ENCODE data around the gene RYK.
"Not testable (repeated sequence)": the region's sequence is repeated elsewhere in the genome, so short reads cannot be mapped to it uniquely, and the experiment has no call there.

The RYK gene

DNA sequence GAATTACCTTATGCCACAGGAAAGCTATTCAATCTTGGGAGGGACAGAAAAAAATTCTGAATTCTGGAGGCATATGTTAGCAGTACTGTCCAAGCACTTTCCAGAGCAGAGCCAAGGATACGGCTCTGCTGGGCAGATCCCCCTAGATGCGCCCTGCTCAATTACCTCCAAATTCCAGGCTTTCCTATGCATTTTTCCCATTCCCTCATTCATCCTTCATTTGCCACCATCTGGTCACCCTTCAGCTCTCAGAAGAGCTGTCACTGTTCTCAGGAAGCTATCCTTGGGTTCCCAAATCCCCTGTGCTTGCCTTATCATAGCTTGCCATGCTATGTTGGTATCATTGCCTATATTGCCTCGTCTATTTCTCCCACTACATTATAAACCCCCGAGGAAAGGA lies 45.2 kb downstream of the RYK start:
- H3K9ac ChIP-seq (ENCODE audit: low read depth, low read length): no peak overlapping the region
- no peak overlapping the region for H3K4me3 ChIP-seq (ENCODE audit: low read depth in 1 of 2, low read length in 2 of 2)
- peaks cover 51% of the 10 kb centered on the region for H3K36me3 ChIP-seq (ENCODE audit: insufficient read depth, low read length)
- DNase-seq: no peak
- no peaks in the 10 kb centered on the region for H3K9me3 ChIP-seq (ENCODE audit: insufficient read depth, low read length, severe bottlenecking)
- no peak overlapping the region for H2AFZ ChIP-seq (ENCODE audit: low read depth, low read length)
- no peak for ATAC-seq (ENCODE audit: insufficient read depth, low read depth)
- H3K27me3 ChIP-seq (ENCODE audit: insufficient read depth, low read length, poor library complexity): no peaks in the 10 kb centered on the region
- no peak overlapping the region for H3K27ac ChIP-seq (ENCODE audit: low read length)
- no peaks in the 10 kb centered on the region for H3K79me2 ChIP-seq (ENCODE audit: insufficient read depth, low read length)
- no peaks in the 10 kb centered on the region for H4K20me1 ChIP-seq (ENCODE audit: insufficient read depth, low read length)
- TF ChIP-seq EZH2 (IDR thresholded peaks at IDR 0.05; ENCODE audit: borderline replicate concordance, low read depth, low read length, severe bottlenecking): no peak
- TF ChIP-seq, protein P1, sequence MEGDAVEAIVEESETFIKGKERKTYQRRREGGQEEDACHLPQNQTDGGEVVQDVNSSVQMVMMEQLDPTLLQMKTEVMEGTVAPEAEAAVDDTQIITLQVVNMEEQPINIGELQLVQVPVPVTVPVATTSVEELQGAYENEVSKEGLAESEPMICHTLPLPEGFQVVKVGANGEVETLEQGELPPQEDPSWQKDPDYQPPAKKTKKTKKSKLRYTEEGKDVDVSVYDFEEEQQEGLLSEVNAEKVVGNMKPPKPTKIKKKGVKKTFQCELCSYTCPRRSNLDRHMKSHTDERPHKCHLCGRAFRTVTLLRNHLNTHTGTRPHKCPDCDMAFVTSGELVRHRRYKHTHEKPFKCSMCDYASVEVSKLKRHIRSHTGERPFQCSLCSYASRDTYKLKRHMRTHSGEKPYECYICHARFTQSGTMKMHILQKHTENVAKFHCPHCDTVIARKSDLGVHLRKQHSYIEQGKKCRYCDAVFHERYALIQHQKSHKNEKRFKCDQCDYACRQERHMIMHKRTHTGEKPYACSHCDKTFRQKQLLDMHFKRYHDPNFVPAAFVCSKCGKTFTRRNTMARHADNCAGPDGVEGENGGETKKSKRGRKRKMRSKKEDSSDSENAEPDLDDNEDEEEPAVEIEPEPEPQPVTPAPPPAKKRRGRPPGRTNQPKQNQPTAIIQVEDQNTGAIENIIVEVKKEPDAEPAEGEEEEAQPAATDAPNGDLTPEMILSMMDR (IDR thresholded peaks at IDR 0.05; ENCODE audit: borderline replicate concordance, extremely low read depth, low read length, poor library complexity, severe bottlenecking): no peak
- H3K4me1 ChIP-seq (ENCODE audit: insufficient read depth, low read length): no peaks in the 10 kb centered on the region
- no peak overlapping the region for H3K4me2 ChIP-seq (ENCODE audit: insufficient read depth, low read length)

DNA sequence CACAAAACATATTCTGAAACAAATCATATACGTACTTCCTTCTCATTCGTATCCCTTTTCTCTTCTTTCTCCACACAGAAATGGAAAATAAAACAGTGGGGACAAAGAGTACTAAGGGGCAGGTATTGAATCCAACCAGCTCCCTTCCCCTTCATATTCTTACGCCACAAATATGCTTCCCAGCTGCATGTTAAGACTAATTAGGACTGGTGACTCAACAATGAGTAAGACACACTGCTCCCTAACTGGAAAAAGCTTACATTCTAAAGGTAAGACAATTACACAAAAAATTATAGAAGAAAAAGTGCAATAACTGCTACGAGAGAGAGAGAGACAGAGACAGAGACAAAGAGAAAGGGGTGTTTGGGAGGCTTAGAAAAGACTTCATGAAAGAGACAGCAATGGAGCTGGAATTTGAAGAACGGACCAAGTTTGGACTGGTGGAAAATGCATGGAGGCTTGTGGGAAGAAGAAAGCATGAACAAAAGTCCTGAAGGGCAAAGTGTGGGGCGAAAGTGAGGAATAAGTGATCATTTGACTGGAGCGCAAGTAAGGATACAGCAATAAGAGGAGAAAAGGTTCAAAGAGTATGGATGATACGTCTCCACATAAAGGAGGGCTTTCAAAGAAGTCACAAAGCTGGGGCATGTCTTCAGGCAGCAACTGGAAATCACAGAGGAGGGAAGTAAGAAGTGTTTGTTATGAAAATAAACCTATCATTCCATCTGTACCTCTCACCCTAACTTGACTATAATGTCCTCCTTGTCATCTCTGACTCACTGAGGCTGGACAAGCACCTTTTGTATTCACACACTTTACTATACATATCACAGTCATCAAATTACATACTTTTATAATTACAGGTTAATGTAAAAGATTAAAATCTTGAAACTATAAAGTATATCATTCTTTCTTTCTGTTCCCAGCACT lies 49.2 kb downstream of the RYK start:
- H3K4me3 ChIP-seq (ENCODE audit: low read depth in 1 of 2, low read length in 2 of 2): no peak overlapping the region
- H3K36me3 ChIP-seq (ENCODE audit: insufficient read depth, low read length): peaks cover 35% of the 10 kb centered on the region
- no peaks in the 10 kb centered on the region for H3K4me1 ChIP-seq (ENCODE audit: insufficient read depth, low read length)
- no peaks in the 10 kb centered on the region for H3K79me2 ChIP-seq (ENCODE audit: insufficient read depth, low read length)
- ATAC-seq (ENCODE audit: insufficient read depth, low read depth) (no peak), DNase-seq (no peak)
- no peak overlapping the region for H3K27ac ChIP-seq (ENCODE audit: low read length)
- TF ChIP-seq EZH2 (IDR thresholded peaks at IDR 0.05; ENCODE audit: borderline replicate concordance, low read depth, low read length, severe bottlenecking): no peak
- TF ChIP-seq, protein P1 (IDR thresholded peaks at IDR 0.05; ENCODE audit: borderline replicate concordance, extremely low read depth, low read length, poor library complexity, severe bottlenecking): no peak
- no peaks in the 10 kb centered on the region for H3K9me3 ChIP-seq (ENCODE audit: insufficient read depth, low read length, severe bottlenecking)
- H3K4me2 ChIP-seq (ENCODE audit: insufficient read depth, low read length): no peak overlapping the region
- H2AFZ ChIP-seq (ENCODE audit: low read depth, low read length): no peak overlapping the region
- H3K27me3 ChIP-seq (ENCODE audit: insufficient read depth, low read length, poor library complexity): no peaks in the 10 kb centered on the region
- H4K20me1 ChIP-seq (ENCODE audit: insufficient read depth, low read length): no peaks in the 10 kb centered on the region
- no peak overlapping the region for H3K9ac ChIP-seq (ENCODE audit: low read depth, low read length)

DNA sequence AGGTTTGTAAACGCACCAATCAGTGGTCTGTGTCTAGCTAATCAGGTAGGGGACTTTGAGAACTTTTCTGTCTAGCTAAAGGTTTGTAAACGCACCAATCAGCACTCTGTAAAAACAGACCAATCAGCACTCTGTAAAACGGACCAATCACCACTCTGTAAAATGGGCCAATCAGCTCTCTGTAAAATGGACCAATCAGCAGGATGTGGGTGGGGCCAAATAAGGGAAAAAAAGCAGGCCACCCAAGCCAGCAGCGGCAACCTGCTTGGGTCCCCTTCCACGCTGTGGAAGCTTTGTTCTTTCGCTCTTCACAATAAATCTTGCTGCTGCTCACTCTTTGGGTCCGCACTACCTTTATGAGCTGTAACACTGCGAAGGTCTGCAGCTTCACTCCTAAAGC lies 50.8 kb downstream of the RYK start:
- H2AFZ ChIP-seq (ENCODE audit: low read depth, low read length); H3K9me3 ChIP-seq (ENCODE audit: insufficient read depth, low read length, severe bottlenecking); H3K27me3 ChIP-seq (ENCODE audit: insufficient read depth, low read length, poor library complexity); H3K27ac ChIP-seq (ENCODE audit: low read length); H3K4me3 ChIP-seq (ENCODE audit: low read depth in 1 of 2, low read length in 2 of 2); H3K79me2 ChIP-seq (ENCODE audit: insufficient read depth, low read length); H3K4me1 ChIP-seq (ENCODE audit: insufficient read depth, low read length); ATAC-seq (ENCODE audit: insufficient read depth, low read depth); H3K4me2 ChIP-seq (ENCODE audit: insufficient read depth, low read length); DNase-seq; H3K9ac ChIP-seq (ENCODE audit: low read depth, low read length); H4K20me1 ChIP-seq (ENCODE audit: insufficient read depth, low read length): not testable (repeated sequence)
- peaks cover 36% of the 10 kb centered on the region for H3K36me3 ChIP-seq (ENCODE audit: insufficient read depth, low read length)

DNA sequence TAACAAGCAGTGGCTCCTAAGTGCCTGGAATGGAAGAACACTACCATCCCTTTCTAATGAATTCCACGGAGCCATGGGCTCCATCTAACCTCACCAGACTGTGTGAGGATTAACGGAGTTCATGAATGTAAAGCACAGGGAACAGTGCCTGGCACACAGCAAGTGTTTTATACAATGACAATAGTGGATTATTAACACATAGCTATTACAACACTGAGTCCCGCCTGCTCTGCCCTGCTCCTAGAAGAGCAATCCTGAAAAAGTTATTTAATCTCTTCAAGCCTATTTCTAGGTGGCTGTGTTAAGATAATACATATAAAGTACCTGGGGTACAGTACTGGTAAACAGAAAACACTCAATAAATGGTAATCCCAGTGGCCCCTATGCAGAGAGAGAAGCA lies 51.4 kb downstream of the RYK start:
- Histone ChIP-seq H3K9ac (ENCODE audit: low read depth, low read length) (no peak overlapping the region), H3K79me2 (ENCODE audit: insufficient read depth, low read length) (no peaks in the 10 kb centered on the region), H3K4me3 (ENCODE audit: low read depth in 1 of 2, low read length in 2 of 2) (no peak overlapping the region), H4K20me1 (ENCODE audit: insufficient read depth, low read length) (no peaks in the 10 kb centered on the region), H3K27ac (ENCODE audit: low read length) (no peak overlapping the region), H2AFZ (ENCODE audit: low read depth, low read length) (no peak overlapping the region), H3K4me1 (ENCODE audit: insufficient read depth, low read length) (no peaks in the 10 kb centered on the region), H3K4me2 (ENCODE audit: insufficient read depth, low read length) (no peak overlapping the region), H3K9me3 (ENCODE audit: insufficient read depth, low read length, severe bottlenecking) (no peaks in the 10 kb centered on the region), H3K27me3 (ENCODE audit: insufficient read depth, low read length, poor library complexity) (no peaks in the 10 kb centered on the region), H3K36me3 (ENCODE audit: insufficient read depth, low read length) (peaks cover 36% of the 10 kb centered on the region)
- DNase-seq: no peak
- TF ChIP-seq, protein P1 (IDR thresholded peaks at IDR 0.05; ENCODE audit: borderline replicate concordance, extremely low read depth, low read length, poor library complexity, severe bottlenecking): no peak
- TF ChIP-seq EZH2 (IDR thresholded peaks at IDR 0.05; ENCODE audit: borderline replicate concordance, low read depth, low read length, severe bottlenecking): no peak
- ATAC-seq (ENCODE audit: insufficient read depth, low read depth): no peak
